ENCODE results near the gene GLIS1. TPM values are rescaled to one million over a fixed set of nuclear protein-coding genes. Genes with fewer than 3 reads are reported as not detected.

GLIS1 gene
- total RNA-seq, 1 experiment from 2014 or later, result 0.39 TPM

GRCh38 chr1:53562291-53562980 is 176.5 kb downstream of the GLIS1 start:
- no peak for ATAC-seq
- no peaks in the 10 kb centered on the region for H3K4me1 ChIP-seq (ENCODE audit: control insufficient read depth in 1 of 2, insufficient read depth in 2 of 2, low read length in 2 of 2)
- H3K4me2 ChIP-seq (ENCODE audit: low read length), result no peak overlapping the region
- POLR2A ChIA-PET, result no interaction called here
- TF ChIP-seq REST (IDR thresholded peaks at IDR 0.05; ENCODE audit: low read depth), result no peak
- no peak for TF ChIP-seq ATF3 (IDR thresholded peaks at IDR 0.05)
- no peak for TF ChIP-seq ZFX (IDR thresholded peaks at IDR 0.05)
- TF ChIP-seq YY1 (IDR thresholded peaks at IDR 0.05; ENCODE audit: extremely low read depth, insufficient replicate concordance, low read depth, low read length), result no peak
- no peak for TF ChIP-seq JUND (IDR thresholded peaks at IDR 0.05)
- no peak for TF ChIP-seq ELF1 (IDR thresholded peaks at IDR 0.05; ENCODE audit: borderline replicate concordance, low read depth)
- no peak for TF ChIP-seq SP1 (IDR thresholded peaks at IDR 0.05; ENCODE audit: low read depth)
- TF ChIP-seq CTCF (IDR thresholded peaks at IDR 0.05 in 2 of 3, conservative IDR thresholded peaks at IDR 0.05 in 1 of 3; ENCODE audit: borderline replicate concordance in 1 of 3, insufficient read depth in 1 of 3, low read depth in 2 of 3, low read length in 2 of 3), result no peak
- TF ChIP-seq EGR1 (IDR thresholded peaks at IDR 0.05; ENCODE audit: low read depth), result no peak
- no peak for TF ChIP-seq RAD21 (IDR thresholded peaks at IDR 0.05; ENCODE audit: low read depth)
- no peak for TF ChIP-seq EZH2phosphoT487 (IDR thresholded peaks at IDR 0.05; ENCODE audit: borderline replicate concordance)
- TF ChIP-seq POLR2AphosphoS5 (IDR thresholded peaks at IDR 0.05; ENCODE audit: low read depth, low read length), result no peak
- TF ChIP-seq FOSL1 (IDR thresholded peaks at IDR 0.05; ENCODE audit: low read depth), result no peak
- TF ChIP-seq CBX3 (IDR thresholded peaks at IDR 0.05; ENCODE audit: low read depth), result no peak
- TF ChIP-seq SIN3A (IDR thresholded peaks at IDR 0.05; ENCODE audit: low read depth), result no peak
- TF ChIP-seq TCF7L2 (IDR thresholded peaks at IDR 0.05; ENCODE audit: borderline replicate concordance, extremely low read depth, insufficient read depth, insufficient read length), result no peak
- CTCF ChIA-PET, result no interaction called here
- H3K27me3 ChIP-seq (ENCODE audit: insufficient read depth, low read length), result peaks cover 9% of the 10 kb centered on the region; the same call in 1 of the 2 replicates
- H3K9ac ChIP-seq (ENCODE audit: low read length), result no peak overlapping the region
- no peak overlapping the region for H3K4me3 ChIP-seq (replicated peaks in 1 of 2; ENCODE audit: low read depth in 1 of 2, low read length in 2 of 2)
- intact Hi-C loops (cut with micrococcal nuclease), result no loop called here
- H2AFZ ChIP-seq (ENCODE audit: low read depth, low read length, poor library complexity, severe bottlenecking), result no peak overlapping the region
- BruUV-seq (replicated peaks), result no TSS peak
- no peaks in the 10 kb centered on the region for H3K9me3 ChIP-seq (ENCODE audit: control insufficient read depth in 1 of 2, insufficient read depth in 1 of 2, low read depth in 1 of 2, low read length in 2 of 2)
- H3K27ac ChIP-seq (ENCODE audit: low read depth, low read length), result no peak overlapping the region
- H3K36me3 ChIP-seq (ENCODE audit: control insufficient read depth in 1 of 2, insufficient read depth in 2 of 2, low read length in 2 of 2), result no peaks in the 10 kb centered on the region
- RAD21 ChIA-PET (ENCODE audit: low non-redundant PET in 1 of 2, low total read pairs in 2 of 2, uncharacterized antibody in 2 of 2, unreplicated experiment in 2 of 2), result no interaction called here
- no peaks in the 10 kb centered on the region for H3K9me2 ChIP-seq (ENCODE audit: insufficient read depth)
- H3K79me2 ChIP-seq (ENCODE audit: insufficient read depth, low read length), result no peaks in the 10 kb centered on the region
- no peaks in the 10 kb centered on the region for H4K20me1 ChIP-seq (ENCODE audit: insufficient read depth)
- no peak for DNase-seq (ENCODE audit: low read depth, low spot score)
